ENCODE data around the gene ARMC9.

DNA sequence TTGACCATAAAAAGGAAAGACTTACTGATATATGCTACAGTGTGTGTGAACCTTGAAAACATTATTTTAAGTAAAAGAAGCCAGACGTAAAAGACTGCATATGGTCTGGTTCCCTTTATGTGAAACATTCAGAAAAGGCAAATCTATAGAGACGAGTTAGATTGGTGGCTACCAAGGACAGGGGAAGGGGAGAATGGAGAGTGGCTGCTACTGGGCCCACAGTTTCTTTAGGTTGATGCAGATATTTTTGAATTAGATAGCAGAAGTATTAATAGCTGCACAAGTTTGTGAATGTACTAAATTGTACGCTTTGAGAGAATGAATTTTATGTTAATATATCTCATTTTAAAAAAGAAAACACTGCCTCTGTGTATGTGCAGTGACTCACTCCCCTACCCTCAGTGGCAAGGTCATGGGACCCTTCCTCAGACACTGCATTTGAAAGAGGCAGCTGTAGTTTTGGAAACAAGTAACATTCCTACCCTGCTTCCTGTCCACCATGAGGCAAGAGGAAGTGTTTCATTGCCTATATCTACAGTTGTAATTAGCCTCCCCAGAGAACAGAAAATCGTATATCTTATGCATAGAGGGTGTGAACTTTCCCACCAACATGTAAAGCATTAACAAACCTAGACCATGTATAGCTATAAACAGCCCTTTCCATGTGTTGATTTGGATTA, 29.8 kb upstream of the ARMC9 start:
- TF ChIP-seq EZH2 (IDR thresholded peaks at IDR 0.05; ENCODE audit: low read length, unreplicated experiment) (no peak), EZH2phosphoT487 (IDR thresholded peaks at IDR 0.05; ENCODE audit: borderline replicate concordance, low read length) (no peak)
- TF ChIP-seq, protein P1, sequence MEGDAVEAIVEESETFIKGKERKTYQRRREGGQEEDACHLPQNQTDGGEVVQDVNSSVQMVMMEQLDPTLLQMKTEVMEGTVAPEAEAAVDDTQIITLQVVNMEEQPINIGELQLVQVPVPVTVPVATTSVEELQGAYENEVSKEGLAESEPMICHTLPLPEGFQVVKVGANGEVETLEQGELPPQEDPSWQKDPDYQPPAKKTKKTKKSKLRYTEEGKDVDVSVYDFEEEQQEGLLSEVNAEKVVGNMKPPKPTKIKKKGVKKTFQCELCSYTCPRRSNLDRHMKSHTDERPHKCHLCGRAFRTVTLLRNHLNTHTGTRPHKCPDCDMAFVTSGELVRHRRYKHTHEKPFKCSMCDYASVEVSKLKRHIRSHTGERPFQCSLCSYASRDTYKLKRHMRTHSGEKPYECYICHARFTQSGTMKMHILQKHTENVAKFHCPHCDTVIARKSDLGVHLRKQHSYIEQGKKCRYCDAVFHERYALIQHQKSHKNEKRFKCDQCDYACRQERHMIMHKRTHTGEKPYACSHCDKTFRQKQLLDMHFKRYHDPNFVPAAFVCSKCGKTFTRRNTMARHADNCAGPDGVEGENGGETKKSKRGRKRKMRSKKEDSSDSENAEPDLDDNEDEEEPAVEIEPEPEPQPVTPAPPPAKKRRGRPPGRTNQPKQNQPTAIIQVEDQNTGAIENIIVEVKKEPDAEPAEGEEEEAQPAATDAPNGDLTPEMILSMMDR (conservative IDR thresholded peaks at IDR 0.05; ENCODE audit: low read depth, low read length) = no peak

All from PC-3 (cell line).